ENCODE data around the gene USH2A.

DNA sequence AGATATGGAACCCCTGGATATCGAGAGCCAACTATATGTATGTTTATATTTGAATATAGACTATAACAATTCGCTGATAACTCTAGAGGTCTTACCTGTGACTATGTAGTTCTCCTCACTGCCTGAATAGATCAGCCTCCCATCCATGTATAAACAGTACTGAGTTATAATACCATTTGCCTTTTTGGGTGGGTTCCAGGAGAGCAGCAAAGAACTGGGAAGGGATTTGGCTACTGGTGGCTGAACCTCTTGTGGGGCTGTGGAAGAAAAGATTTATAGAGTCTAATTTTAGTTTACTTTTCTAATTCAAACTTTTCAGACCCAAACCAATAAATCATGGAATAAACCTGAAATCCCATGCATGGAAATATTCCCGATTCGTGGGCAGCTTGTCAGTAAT lies 376.9 kb downstream of the USH2A start:
- TF ChIP-seq POLR2AphosphoS5 (IDR thresholded peaks at IDR 0.05), result no peak
- TF ChIP-seq, protein P1, sequence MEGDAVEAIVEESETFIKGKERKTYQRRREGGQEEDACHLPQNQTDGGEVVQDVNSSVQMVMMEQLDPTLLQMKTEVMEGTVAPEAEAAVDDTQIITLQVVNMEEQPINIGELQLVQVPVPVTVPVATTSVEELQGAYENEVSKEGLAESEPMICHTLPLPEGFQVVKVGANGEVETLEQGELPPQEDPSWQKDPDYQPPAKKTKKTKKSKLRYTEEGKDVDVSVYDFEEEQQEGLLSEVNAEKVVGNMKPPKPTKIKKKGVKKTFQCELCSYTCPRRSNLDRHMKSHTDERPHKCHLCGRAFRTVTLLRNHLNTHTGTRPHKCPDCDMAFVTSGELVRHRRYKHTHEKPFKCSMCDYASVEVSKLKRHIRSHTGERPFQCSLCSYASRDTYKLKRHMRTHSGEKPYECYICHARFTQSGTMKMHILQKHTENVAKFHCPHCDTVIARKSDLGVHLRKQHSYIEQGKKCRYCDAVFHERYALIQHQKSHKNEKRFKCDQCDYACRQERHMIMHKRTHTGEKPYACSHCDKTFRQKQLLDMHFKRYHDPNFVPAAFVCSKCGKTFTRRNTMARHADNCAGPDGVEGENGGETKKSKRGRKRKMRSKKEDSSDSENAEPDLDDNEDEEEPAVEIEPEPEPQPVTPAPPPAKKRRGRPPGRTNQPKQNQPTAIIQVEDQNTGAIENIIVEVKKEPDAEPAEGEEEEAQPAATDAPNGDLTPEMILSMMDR (IDR thresholded peaks at IDR 0.05), result no peak
- no peak for TF ChIP-seq POLR2A (IDR thresholded peaks at IDR 0.05)
